HepG2 (cell line): ENCODE results near the gene ACSM3. TPM values are rescaled to one million over a fixed set of nuclear protein-coding genes. Genes with fewer than 3 reads are reported as not detected.

ENCODE experiments used
- ATAC-seq: fragments of 200-7000 bp; cut with Tn5 transposase; 3 replicates; pipeline ENCODE4 v1.9.1; 2020; ENCODE audit warnings: mild to moderate bottlenecking, moderate library complexity
- BruUV-seq: library from RNA; stranded (reverse); fragments of 400-500 nt; replicated peaks from 2 replicates; lab custom pipeline; 2021; lab: Mats Ljungman, UMichigan
- CTCF ChIA-PET: fragments of 300-600 bp; formaldehyde crosslinking; extraction: SDS; loops from one replicate; lab custom pipeline; 2021; ENCODE audit warnings: low total read pairs, inconsistent platforms, low intra/inter-chr PET ratio; lab: Yijun Ruan, JAX
- POLR2A ChIA-PET: fragments of 350-600 bp; sonication (Branson Sonifier 250); formaldehyde crosslinking; loops from one replicate; lab custom pipeline; 2020; ENCODE audit warnings: antibody characterized with exemption, inconsistent platforms; lab: Yijun Ruan, JAX
- DNase-seq: peaks from one replicate; pipeline ENCODE4 v3.0.0-alpha.2; 2015; ENCODE audit warnings: low spot score
- FAIRE-seq: peaks from 3 replicates; lab custom pipeline; 2011; peaks lifted over from hg19 to GRCh38; lab: Jason Lieb, UNC
- H2AFZ ChIP-seq: one replicate; pipeline ENCODE4 v1.6.1; 2011; ENCODE audit warnings: low read length, inconsistent platforms
- H3K27ac ChIP-seq: fragments of 300-600 bp; 3 replicates; pipeline ENCODE4 v1.8.0; 2011; ENCODE audit warnings: mixed run types, mild to moderate bottlenecking, mixed read lengths, low read length, inconsistent platforms; ENCODE audit not compliant: insufficient read depth; ENCODE audit errors: extremely low read length
- H3K27me3 ChIP-seq, 2 experiments: fragments of 200-600 bp in 1 of 2; 2 replicates in 1 of 2; 3 replicates in 1 of 2; pipeline versions ENCODE4 v1.6.0 to v1.8.0; 2011; ENCODE audit warnings: low read length in 2 of 2, mild to moderate bottlenecking in 2 of 2, moderate library complexity in 2 of 2, inconsistent platforms in 1 of 2; ENCODE audit not compliant: insufficient read depth in 2 of 2, control insufficient read depth in 1 of 2
- H3K36me3 ChIP-seq, 2 experiments: fragments of 200-600 bp in 1 of 2; replicated peaks in 1 of 2; 2 replicates in 1 of 2; 3 replicates in 1 of 2; pipeline versions ENCODE4 v1.5.1 to v1.8.0; 2011; ENCODE audit warnings: low read length in 2 of 2, inconsistent platforms in 1 of 2; ENCODE audit not compliant: insufficient read depth in 2 of 2, control insufficient read depth in 1 of 2
- H3K4me1 ChIP-seq: 2 replicates; pipeline ENCODE4 v1.5.1; 2012; ENCODE audit warnings: low read length, inconsistent platforms; ENCODE audit not compliant: insufficient read depth
- H3K4me2 ChIP-seq: 2 replicates; pipeline ENCODE4 v1.6.0; 2011; ENCODE audit warnings: low read depth, low read length, inconsistent platforms
- H3K4me3 ChIP-seq, 3 experiments: fragments of 200-600 bp in 1 of 3; sonication (generic), shearing (Covaris generic) in 1 of 3; replicated peaks in 1 of 3; 2 replicates each; pipeline ENCODE4 v1.5.1; 2011 to 2016; ENCODE audit warnings: low read length in 3 of 3, inconsistent platforms in 2 of 3, low read depth in 2 of 3, mild to moderate bottlenecking in 2 of 3, control low read depth in 1 of 3, mixed read lengths in 1 of 3; ENCODE audit not compliant: insufficient read depth in 1 of 3
- H3K79me2 ChIP-seq: one replicate; pipeline ENCODE4 v1.6.1; 2011; ENCODE audit warnings: low read length, inconsistent platforms; ENCODE audit not compliant: insufficient read depth
- H3K9ac ChIP-seq: 2 replicates; pipeline ENCODE4 v1.6.0; 2011; ENCODE audit warnings: mild to moderate bottlenecking, low read depth, low read length, inconsistent platforms; ENCODE audit not compliant: insufficient read depth
- H3K9me3 ChIP-seq: 2 replicates; pipeline ENCODE4 v1.5.1; 2012; ENCODE audit warnings: mild to moderate bottlenecking, low read length
- H4K20me1 ChIP-seq: 2 replicates; pipeline ENCODE4 v1.6.0; 2011; ENCODE audit warnings: inconsistent platforms, mild to moderate bottlenecking, low read length, moderate library complexity; ENCODE audit not compliant: insufficient read depth
- DNMT1 ChIP-seq: sonication (generic); formaldehyde crosslinking; IDR thresholded peaks from 2 replicates; pipeline ENCODE4 v1.5.1; 2020; ENCODE audit warnings: mild to moderate bottlenecking, missing genetic modification reagents
- HMG20B ChIP-seq: conservative IDR thresholded peaks from 2 replicates; pipeline ENCODE4 v1.6.1; 2016; ENCODE audit warnings: missing genetic modification reagents, missing compliant biosample characterization
- HOXA9 ChIP-seq: sonication (generic); formaldehyde crosslinking; IDR thresholded peaks from 2 replicates; pipeline ENCODE4 v1.8.1; 2022; ENCODE audit warnings: missing genetic modification reagents, mild to moderate bottlenecking, moderate library complexity, borderline replicate concordance
- NFIC ChIP-seq: IDR thresholded peaks from 2 replicates; pipeline ENCODE4 v1.6.1; 2012; ENCODE audit warnings: mild to moderate bottlenecking, low read length, inconsistent platforms
- RBM22 ChIP-seq: fragments of 200-400 bp; formaldehyde crosslinking; optimal IDR thresholded peaks from 2 replicates; pipeline ENCODE3; 2017; ENCODE audit warnings: mild to moderate bottlenecking, low read length, moderate library complexity
- RFXAP ChIP-seq: sonication (generic); formaldehyde crosslinking; IDR thresholded peaks from 2 replicates; pipeline ENCODE4 v1.4.0; 2020; ENCODE audit warnings: missing genetic modification reagents, borderline replicate concordance
- ZC3H13 ChIP-seq: sonication (generic); formaldehyde crosslinking; IDR thresholded peaks from 2 replicates; pipeline ENCODE4 v1.8.1; 2023; ENCODE audit warnings: mild to moderate bottlenecking, missing genetic modification reagents, moderate library complexity
- ZNF513 ChIP-seq: sonication (generic); formaldehyde crosslinking; conservative IDR thresholded peaks from 2 replicates; pipeline ENCODE4 v1.5.0; 2020; ENCODE audit warnings: missing genetic modification reagents
- ZNF781 ChIP-seq: sonication (generic); formaldehyde crosslinking; IDR thresholded peaks from 2 replicates; pipeline ENCODE4 v1.5.1; 2020; ENCODE audit warnings: borderline replicate concordance, mild to moderate bottlenecking, missing genetic modification reagents; ENCODE audit errors: not compliant biosample characterization
- WGBS: methylation state at CpG from one replicate; pipeline ENCODE4 v1.1.6; 2017; ENCODE audit warnings: low lambda C conversion rate; 5-methylcytosine and 5-hydroxymethylcytosine counted together
- in situ Hi-C: cut with HindIII; loops from 2 replicates; pipeline ENCODE4 v1.10.0; 2017; ENCODE audit warnings: low pct_unique_long_range_greater_than_20kb; ENCODE audit not compliant: extremely low pct_ligation_motif_present
- intact Hi-C: fragments of 100-400 bp; cut with micrococcal nuclease; formaldehyde crosslinking; loops from one replicate; pipeline ENCODE4 v1.10.0; 2022; ENCODE audit not compliant: unreplicated experiment
- polyA plus RNA-seq, 8 experiments: library from polyadenylated mRNA; depleted of rRNA in 3 of 8; stranded (reverse) in 7 of 8; unstranded in 1 of 8; fragments of >200 nt; fragmentation: Illumina TruSeq in 4 of 8; extraction: Trizol in 4 of 8; gene quantifications; 2 replicates each; pipeline versions ENCODE4 v1.2.1 to v1.2.3, GENCODE V29; 2011 to 2016; ENCODE audit warnings: low read depth in 4 of 8, missing spikeins in 1 of 8, mixed read lengths in 1 of 8; ENCODE audit not compliant: insufficient read depth in 1 of 8
- total RNA-seq, 5 experiments: library from RNA; depleted of rRNA; stranded (reverse); fragments of >200 nt; fragmentation: Illumina TruSeq; extraction: Trizol; gene quantifications; 2 replicates each; pipeline ENCODE4 v1.2.3, GENCODE V29; 2016; ENCODE audit warnings: low read depth in 1 of 5
- TF ChIP-seq, protein P1 (sequence below), 2 experiments: fragments of 450-650 bp in 1 of 2; sonication (generic) in 1 of 2; formaldehyde crosslinking in 1 of 2; IDR thresholded peaks; 2 replicates each; pipeline versions ENCODE4 v1.6.1 to v1.8.0; 2016 to 2022; ENCODE audit warnings: antibody characterized with exemption in 1 of 2, mild to moderate bottlenecking in 1 of 2, missing genetic modification reagents in 1 of 2

ACSM3 gene
- total and polyA plus RNA-seq, 2 of the 13 experiments (the other 11 are each of a cell fraction or from before 2014, with no cell fraction given), result 74.0 to 108 TPM

DNA sequence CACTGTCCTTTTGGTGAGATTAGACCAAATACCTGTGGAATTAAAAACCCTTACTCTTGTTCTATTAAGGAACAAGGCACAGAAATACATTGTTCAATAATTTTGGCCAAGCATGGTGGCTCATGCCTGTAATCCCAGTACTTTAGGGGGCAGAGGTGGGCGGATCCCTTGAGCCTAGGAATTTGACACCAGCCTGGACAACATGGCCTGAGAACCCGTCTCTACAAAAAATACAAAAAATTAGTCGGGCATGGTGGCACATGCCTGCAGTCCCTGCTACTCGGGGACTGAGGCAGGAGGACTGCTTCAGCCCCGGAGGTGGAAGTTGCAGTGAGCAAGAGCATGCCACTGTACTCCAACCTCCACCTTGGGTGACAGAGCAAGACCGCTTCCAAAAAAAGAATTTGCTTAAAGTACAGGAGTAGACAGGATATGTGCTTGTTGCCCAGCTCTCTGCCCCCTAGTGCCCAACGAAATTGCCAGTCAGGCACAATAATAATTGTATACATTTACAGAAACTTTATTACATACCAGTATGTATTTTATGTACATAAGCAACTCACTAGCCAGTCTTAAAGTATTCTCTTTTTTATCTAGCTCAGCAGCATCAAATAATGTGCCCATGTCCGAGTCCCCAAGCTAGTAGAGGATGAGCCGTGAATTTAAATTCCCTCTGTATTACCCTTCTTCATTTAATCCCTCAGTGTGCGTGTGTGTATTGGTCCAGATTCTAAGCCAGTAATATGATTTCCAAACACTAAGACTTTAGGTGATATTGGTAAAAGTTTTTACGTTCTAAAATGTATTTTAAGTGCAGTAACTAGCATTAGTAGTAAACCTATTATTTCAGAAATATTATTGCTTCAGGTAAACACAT, 23.6 kb upstream of the ACSM3 start:
- no peaks in the 10 kb centered on the region for H3K9me3 ChIP-seq
- ChIA-PET POLR2A (interaction anchor here (1.1 to 3.2 kb wide), 8 partner anchors 9 to 187 kb away, joined by 3 to 23 read pairs (median 4); partner anchors contain the start of gene ACSM3), CTCF (no interaction called here)
- 60% methylated on average over 11 of the region's 11 CpGs for WGBS
- peak overlapping the region; percentile 93 for H3K9ac ChIP-seq
- peak; percentile 19 for DNase-seq
- intact Hi-C loops (loop anchor here (1.0 to 2.0 kb wide), 2 partner anchors 65 to 187 kb away; no protein-coding TSS in a partner anchor), in situ Hi-C loops (no loop called here)
- peaks cover 28% of the 10 kb centered on the region for H3K79me2 ChIP-seq
- peaks cover 19% of the 10 kb centered on the region for H4K20me1 ChIP-seq
- H2AFZ ChIP-seq, result no peak overlapping the region
- no TSS peak for BruUV-seq
- no peaks in the 10 kb centered on the region; a peak in 1 of 5 replicates for H3K27me3 ChIP-seq
- peak overlapping the region; percentile 48 for H3K27ac ChIP-seq
- no peak for ATAC-seq
- peak overlapping the region; percentile 91 for H3K4me2 ChIP-seq
- H3K36me3 ChIP-seq, result peaks cover 17 to 36% of the 10 kb centered on the region in 2 experiments
- no peak for FAIRE-seq
- peak overlapping the region; percentile 82 to 99 (median 97) for H3K4me3 ChIP-seq
- H3K4me1 ChIP-seq, result peaks cover 33% of the 10 kb centered on the region
- peak; percentile 21 for TF ChIP-seq RBM22
- 0 out of 2 replicates have a peak, but pooled peaks have one; percentile 42 for TF ChIP-seq ZC3H13 (CRISPR knock-in tag)
- TF ChIP-seq DNMT1, result 0 out of 2 replicates have a peak, but pooled peaks have one; percentile 46
- 0 out of 2 replicates have a peak, but pooled peaks have one; percentile 24 for TF ChIP-seq HMG20B (CRISPR knock-in tag)
- TF ChIP-seq HOXA9, result no peak
- TF ChIP-seq, protein P1, sequence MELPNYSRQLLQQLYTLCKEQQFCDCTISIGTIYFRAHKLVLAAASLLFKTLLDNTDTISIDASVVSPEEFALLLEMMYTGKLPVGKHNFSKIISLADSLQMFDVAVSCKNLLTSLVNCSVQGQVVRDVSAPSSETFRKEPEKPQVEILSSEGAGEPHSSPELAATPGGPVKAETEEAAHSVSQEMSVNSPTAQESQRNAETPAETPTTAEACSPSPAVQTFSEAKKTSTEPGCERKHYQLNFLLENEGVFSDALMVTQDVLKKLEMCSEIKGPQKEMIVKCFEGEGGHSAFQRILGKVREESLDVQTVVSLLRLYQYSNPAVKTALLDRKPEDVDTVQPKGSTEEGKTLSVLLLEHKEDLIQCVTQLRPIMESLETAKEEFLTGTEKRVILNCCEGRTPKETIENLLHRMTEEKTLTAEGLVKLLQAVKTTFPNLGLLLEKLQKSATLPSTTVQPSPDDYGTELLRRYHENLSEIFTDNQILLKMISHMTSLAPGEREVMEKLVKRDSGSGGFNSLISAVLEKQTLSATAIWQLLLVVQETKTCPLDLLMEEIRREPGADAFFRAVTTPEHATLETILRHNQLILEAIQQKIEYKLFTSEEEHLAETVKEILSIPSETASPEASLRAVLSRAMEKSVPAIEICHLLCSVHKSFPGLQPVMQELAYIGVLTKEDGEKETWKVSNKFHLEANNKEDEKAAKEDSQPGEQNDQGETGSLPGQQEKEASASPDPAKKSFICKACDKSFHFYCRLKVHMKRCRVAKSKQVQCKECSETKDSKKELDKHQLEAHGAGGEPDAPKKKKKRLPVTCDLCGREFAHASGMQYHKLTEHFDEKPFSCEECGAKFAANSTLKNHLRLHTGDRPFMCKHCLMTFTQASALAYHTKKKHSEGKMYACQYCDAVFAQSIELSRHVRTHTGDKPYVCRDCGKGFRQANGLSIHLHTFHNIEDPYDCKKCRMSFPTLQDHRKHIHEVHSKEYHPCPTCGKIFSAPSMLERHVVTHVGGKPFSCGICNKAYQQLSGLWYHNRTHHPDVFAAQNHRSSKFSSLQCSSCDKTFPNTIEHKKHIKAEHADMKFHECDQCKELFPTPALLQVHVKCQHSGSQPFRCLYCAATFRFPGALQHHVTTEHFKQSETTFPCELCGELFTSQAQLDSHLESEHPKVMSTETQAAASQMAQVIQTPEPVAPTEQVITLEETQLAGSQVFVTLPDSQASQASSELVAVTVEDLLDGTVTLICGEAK (IDR thresholded peaks at IDR 0.05), result no peak
- TF ChIP-seq, protein P1 (CRISPR knock-in tag; IDR thresholded peaks at IDR 0.05), result 0 out of 2 replicates have a peak, but pooled peaks have one; percentile 19
- TF ChIP-seq RFXAP (CRISPR knock-in tag), result peak; percentile 8; the same call in 1 of the 2 replicates
- peak; percentile 26 for TF ChIP-seq ZNF781 (CRISPR knock-in tag)
- TF ChIP-seq ZNF513 (CRISPR knock-in tag), result 0 out of 2 replicates have a peak, but pooled peaks have one; percentile 72
- no peak for TF ChIP-seq NFIC
